GM21717 (cell line): ENCODE measurements around the gene SH2D7.

Experiments used
- ATAC-seq: cut with Tn5 transposase; IDR thresholded peaks from one replicate; pipeline ENCODE4 v1.9.1; 2021; ENCODE audit warnings: mild to moderate bottlenecking, moderate library complexity; ENCODE audit not compliant: unreplicated experiment

Gene SH2D7

GRCh38 chr15:78092261-78093041, at the start of gene SH2D7:
TSS of gene SH2D7 (plus strand) at chr15:78092561. CDS start at chr15:78092585, 24 bp downstream.
- no peak for ATAC-seq

- ATAC-seq: no peak
These were observed 47.8 kb upstream of the SH2D7 start for GRCh38 chr15:78044407-78045155.

GRCh38 chr15:78045189-78045588, 47.2 kb upstream of the SH2D7 start:
- ATAC-seq: no peak

- no peak for ATAC-seq
These were observed 45.5 kb upstream of the SH2D7 start for GRCh38 chr15:78046796-78047341.

DNA sequence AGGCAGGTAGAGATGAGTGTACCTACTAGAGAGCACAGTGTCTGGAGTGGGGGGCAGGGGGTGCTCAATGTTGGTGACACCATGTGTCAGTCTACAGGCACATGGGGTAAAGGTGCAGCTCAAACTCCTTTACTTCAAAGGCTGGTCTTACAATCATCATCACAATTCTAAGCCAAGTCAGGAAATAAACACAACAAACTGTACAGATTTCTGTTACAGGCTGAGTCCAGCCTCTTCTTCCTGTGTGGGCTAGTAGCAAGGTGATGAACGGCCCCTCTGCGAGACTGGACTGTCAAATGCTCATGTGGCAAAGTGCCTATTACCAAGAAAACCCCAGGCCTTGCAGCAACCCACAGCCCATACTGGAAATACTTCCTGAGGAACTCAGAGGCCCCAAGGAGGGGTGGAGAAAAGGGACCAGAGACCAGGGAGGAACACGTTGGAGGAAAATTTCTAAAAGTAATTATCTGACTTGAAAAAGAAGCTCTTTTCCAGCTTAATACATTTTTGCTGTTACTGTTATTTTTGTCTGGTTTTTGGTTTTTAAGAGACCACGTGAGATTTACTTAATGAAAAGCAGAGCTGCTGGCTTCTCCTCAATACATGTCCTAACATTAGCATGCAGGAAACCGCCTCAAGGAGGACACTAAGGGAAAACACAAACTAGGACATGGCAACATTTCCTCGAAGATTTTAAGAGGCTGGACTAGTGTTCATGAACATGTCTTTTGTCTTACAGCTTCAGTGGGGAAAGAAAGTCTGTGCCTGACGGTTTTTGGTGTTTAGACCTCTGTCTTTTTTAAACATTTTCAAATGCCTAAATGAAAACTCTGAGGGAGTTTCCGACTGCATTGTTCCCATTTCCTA, 44.4 kb upstream of the SH2D7 start:
- no peak for ATAC-seq

GRCh38 chr15:78048628-78048920, 43.8 kb upstream of the SH2D7 start:
- no peak for ATAC-seq

DNA sequence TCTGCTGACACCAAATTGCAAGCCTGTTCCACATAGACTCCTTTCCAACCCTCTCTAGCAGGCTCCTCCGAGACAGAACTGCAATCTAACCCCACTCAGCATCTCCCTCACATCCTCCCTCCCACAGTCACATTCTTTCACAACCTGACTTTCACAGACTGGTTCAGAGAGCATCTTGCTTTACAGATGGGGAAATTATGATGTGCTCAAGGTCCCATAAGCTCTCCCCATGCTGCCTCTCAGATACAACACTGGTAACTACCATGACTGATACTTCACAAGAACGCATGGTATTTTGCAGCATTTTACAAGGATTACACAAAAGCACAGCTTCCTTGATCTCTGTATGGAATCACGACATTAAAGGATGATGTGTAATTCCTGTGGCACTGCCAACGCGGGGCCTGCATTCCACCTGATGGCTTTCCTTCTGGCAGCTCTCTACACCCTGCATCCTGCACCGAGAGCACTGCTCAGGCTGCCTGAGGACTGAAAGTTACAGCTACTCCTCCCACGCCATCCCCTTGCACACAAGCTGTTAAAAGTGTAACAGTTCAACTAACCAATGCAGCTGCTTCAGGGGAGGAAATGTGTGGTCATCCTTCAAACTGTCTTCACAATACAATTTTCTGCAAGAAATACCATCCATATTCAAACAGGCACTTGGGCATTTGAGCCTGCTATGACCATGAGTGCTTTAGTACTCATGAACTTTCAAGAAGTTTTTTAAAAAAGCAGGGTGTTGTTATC, 42.5 kb upstream of the SH2D7 start:
- ATAC-seq: peak; percentile 76

GRCh38 chr15:78050441-78050809, 41.9 kb upstream of the SH2D7 start:
- ATAC-seq: no peak

DNA sequence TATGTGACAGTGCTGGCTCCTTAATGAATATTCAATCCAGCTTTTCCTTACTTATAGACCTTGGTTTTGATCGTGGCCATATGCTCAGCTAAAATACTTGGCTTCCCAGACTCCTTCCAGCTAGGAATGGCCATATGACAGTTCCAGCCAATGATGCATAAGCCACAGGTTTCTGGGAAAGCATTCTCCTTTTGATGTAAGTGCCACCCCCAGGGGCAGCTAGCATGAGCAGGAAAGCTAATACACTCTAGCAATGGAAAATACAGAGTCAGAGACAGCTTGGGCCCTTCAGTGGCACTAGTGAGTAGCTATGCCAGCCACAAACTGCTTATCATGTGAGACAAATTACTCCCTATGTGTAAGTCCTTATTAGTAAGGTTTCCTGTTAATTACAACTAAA, 41.5 kb upstream of the SH2D7 start:
- ATAC-seq: no peak

DNA sequence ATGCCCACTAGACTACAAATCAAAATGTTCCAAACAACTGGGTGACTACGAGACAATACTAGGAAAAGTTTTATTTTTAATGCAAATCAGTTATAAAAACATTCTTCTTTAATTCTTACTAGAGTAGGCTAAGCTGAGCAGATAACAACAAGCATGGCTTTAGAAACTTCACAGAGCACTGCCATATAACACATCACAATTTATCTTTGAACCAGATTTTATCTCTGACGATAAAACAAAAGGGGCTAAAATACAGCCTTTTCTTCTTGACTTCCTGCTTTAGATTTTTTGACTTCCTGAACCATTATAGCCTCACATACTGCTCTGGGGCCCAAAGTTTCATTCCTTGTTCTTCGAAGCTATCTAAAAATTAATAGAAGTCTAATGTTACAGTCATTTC, 40.8 kb upstream of the SH2D7 start:
- no peak for ATAC-seq

DNA sequence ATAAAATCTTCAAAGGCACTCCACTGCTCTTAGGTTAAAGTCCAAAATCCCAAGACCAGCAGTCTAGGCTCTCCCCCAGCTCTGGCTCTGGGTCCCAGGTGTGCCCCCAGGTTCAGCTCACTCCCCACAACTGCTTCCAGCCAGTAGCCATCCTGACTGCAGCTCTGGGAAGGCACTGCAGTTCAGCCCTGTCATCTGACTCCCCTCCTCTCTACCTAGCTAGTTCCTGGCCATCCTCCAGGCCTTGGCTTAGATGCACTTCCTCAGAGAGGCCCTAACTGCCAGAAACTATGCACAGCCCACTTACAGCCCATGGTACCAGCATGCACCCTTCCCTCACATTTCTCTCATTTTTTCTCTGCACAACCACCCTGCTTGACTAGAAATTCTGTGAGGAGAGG, 40.4 kb upstream of the SH2D7 start:
- no peak for ATAC-seq

DNA sequence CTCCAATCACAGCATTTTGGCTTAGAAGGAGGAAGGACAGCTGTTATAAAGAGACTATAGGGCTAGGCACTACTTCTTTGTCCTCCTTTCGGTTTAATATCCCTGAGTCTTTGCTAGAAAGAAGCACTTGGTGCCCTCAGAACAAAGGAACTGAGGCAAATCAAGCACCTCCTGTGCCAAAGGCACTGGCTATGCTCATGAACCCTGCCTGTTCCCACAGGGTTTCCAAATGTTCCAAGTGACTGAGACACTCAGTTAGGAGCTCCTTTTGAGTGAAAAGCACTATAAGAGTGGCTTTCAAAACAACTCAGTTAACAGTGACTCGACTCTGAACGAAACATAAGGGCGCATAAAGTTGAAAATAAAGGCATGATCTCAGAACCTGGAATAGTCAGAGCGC, 39.8 kb upstream of the SH2D7 start:
- no peak for ATAC-seq

GRCh38 chr15:78054518-78054917, 37.8 kb upstream of the SH2D7 start:
- ATAC-seq: no peak

DNA sequence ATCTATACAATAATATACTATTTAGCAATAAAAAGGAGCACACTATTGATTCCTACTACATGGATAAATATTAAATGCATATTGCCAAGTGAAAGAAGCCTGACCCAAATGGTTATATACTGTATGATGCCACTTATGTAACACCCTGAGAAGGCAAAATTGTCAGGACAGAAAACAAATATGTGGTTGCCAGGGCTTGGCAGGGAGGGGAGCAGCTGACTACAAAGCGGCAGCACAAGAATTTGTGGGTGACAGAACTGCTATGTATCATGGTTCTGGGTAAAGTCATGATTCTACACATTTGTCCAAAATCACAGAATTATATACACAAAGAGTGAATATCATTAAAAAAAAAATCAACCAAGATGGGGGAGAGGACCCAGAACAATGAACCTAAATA, 37.4 kb upstream of the SH2D7 start:
- ATAC-seq: no peak

DNA sequence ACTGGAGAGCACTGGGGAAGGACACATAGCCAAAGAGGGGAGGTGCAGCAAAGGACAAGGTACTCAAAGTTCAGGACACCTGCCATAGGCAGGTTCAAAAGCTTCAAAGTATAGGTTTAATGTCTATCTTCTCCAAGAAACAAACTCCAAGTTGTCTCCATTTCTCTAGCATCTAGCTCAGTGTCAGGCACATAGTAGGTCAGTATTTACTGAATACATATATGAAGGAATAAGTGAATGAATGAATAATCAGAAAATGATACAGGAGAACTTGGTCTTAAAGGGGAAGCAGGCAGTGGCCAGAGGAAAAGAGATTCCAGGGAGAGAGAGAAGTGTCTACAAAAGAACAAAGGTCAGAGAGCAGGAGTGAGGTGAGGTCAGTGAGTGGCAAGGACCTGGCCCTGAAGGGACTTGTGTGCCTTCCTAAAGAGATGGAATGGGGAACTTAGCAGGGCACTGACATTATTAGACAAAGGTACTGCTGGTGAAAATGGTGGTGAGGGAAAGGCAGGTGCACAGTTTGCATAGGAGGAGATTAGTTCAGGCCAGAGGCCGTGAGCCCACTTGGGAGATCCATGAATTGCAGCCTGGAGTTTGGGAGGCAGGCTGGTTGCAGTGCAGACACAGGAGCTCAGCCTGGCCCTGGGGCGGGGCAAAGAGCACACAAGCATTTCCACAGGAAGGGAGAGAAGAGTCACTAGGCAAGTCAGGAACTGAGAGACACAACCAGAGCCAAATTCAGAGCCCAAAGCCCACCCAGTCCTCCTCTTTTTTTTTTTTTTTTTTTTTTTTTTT, 36.2 kb upstream of the SH2D7 start:
- ATAC-seq: no peak

- no peak for ATAC-seq
These were observed 35.6 kb upstream of the SH2D7 start for GRCh38 chr15:78056714-78057269.

GRCh38 chr15:78057803-78058202, 34.6 kb upstream of the SH2D7 start:
- no peak for ATAC-seq

DNA sequence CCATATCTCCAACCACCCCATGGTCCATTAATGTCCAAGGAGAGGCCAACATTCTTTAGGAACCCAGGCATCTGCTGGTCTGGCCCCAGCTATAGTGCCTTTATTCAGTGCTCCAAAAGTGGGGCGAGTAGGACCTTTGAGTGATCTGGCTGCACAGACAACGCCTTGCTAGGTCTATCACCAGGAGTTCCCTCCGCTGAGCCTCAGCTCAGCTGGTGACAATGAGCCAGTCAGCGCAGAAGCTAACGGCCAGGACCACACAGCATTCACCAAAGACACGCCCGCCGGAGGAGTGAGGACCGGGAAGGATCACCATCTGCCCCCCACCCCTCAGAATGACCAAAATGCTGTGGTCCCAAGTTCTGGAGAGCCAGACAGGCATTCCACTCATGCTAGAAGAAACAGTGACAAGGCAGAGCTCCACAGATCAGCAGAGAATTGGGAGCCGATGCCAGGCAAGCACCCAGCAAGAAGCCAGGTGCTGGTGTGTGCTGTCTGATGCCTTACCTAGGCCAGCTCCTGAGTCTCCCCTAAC, 33.9 kb upstream of the SH2D7 start:
- ATAC-seq: no peak

DNA sequence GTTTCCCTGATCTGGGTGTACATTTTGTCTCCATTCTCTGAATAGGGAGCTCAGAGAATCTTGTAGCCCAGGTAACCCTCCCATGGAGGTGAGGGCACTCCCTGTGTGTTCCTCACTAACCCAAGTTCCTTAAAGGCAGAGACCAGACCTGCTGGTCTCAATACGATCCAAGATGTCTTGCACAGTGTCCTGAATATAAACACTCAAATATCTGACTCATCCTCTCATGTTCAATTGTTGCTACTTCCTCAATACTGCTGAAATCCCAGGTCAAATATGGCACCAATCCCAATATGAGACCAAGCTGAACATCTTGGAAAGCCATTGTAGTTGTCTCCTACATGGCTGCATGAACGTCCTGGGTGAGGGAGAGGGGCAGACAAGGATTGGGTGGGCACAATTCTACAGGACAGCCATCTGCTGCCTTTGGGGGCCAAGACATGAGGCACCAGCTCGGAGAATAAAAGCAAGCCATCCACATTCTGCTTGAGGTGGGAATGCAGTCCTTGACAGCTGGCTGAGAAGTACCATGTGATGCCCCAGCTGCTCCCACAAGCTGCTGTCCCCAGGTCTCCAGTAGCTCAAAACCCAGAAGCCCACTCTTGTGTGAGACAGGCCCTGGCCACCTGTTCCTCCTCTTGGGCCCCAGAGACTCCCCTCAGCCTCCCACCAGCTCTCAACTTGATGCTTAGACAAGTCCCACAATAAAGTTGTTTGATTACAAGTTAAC, 33.1 kb upstream of the SH2D7 start:
- no peak for ATAC-seq
